Lung (tissue), 12 donors: ENCODE results near the gene ERBB4. TPM values are rescaled to one million over a fixed set of nuclear protein-coding genes. Genes with fewer than 3 reads are reported as not detected.
"Not testable (repeated sequence)": the region's sequence is repeated elsewhere in the genome, so short reads cannot be mapped to it uniquely, and the experiment has no call there.

Experiments
- ATAC-seq: fragments of 200-7000 bp; cut with Tn5 transposase; one replicate; pipeline ENCODE4 v1.9.1; 2020; ENCODE audit warnings: moderate number of reproducible peaks; ENCODE audit not compliant: insufficient read depth, low FRiP score
- DNase-seq, 3 donors: peaks; one replicate each; pipeline ENCODE4 v3.0.0-alpha.2; 2013 to 2017
- H3K27ac ChIP-seq, 2 donors: one replicate each; pipeline ENCODE4 v1.5.1; 2013; ENCODE audit warnings: mild to moderate bottlenecking in 2 of 2, moderate library complexity in 2 of 2, control low read depth in 1 of 2, inconsistent platforms in 1 of 2, low read depth in 1 of 2, low read length in 1 of 2
- H3K27me3 ChIP-seq, 3 donors: one replicate each; pipeline ENCODE4 v1.5.1; 2013; ENCODE audit warnings: low read length in 2 of 3; ENCODE audit not compliant: control insufficient read depth in 3 of 3, insufficient read depth in 3 of 3
- H3K36me3 ChIP-seq, 4 donors: one replicate each; pipeline ENCODE4 v1.5.1; 2013; ENCODE audit warnings: low read length in 4 of 4, mild to moderate bottlenecking in 1 of 4, moderate library complexity in 1 of 4; ENCODE audit not compliant: control insufficient read depth in 4 of 4, insufficient read depth in 4 of 4
- H3K4me1 ChIP-seq, 5 donors: one replicate each; pipeline ENCODE4 v1.5.1; 2013; ENCODE audit warnings: low read length in 5 of 5, mild to moderate bottlenecking in 2 of 5, moderate library complexity in 1 of 5; ENCODE audit not compliant: control insufficient read depth in 5 of 5, insufficient read depth in 5 of 5
- H3K4me3 ChIP-seq: one replicate; pipeline ENCODE4 v1.5.1; 2013; ENCODE audit warnings: mild to moderate bottlenecking, control low read depth, moderate library complexity
- H3K9ac ChIP-seq, 2 donors: one replicate each; pipeline ENCODE4 v1.5.1; 2013; ENCODE audit warnings: low read length in 2 of 2, control low read depth in 1 of 2; ENCODE audit not compliant: insufficient read depth in 1 of 2
- H3K9me3 ChIP-seq, 4 donors: one replicate each; pipeline ENCODE4 v1.5.1; 2013; ENCODE audit warnings: low read length in 3 of 4, mild to moderate bottlenecking in 1 of 4, moderate library complexity in 1 of 4; ENCODE audit not compliant: control insufficient read depth in 4 of 4, insufficient read depth in 3 of 4
- CTCF ChIP-seq: IDR thresholded peaks from 2 replicates; pipeline ENCODE4 v1.5.1; 2012; ENCODE audit warnings: mild to moderate bottlenecking; ENCODE audit errors: control extremely low read depth, extremely low read depth
- WGBS, 2 donors: extraction: QIAGEN DNeasy Blood & Tissue Kit; methylation state at CpG; one replicate each; pipeline ENCODE4 v1.1.7; 2013; 5-methylcytosine and 5-hydroxymethylcytosine counted together
- polyA plus RNA-seq, 2 donors: library from polyadenylated mRNA; stranded (reverse); fragments of 200-250 nt; gene quantifications; one replicate each; pipeline ENCODE4 v1.2.1, GENCODE V29; 2013
- total RNA-seq, 2 donors: library from RNA; depleted of rRNA in 1 of 2; stranded (reverse); fragments of >200 nt in 1 of 2; gene quantifications; one replicate each; pipeline ENCODE4 v1.2.1, GENCODE V29; 2014 to 2021
- donor health status: control.
- donor health status: control.
- donor health status: Bipolar disorder and iron deficiency.
- donor health status: healthy.
- donor health status: DM: yes; HTN: yes; CAD: no.

Gene ERBB4
- total and polyA plus RNA-seq, 4 donors, result 0.41 to 16.8 (median 5.3) TPM

- H3K4me1 ChIP-seq, result no peaks in the 10 kb centered on the region
- no peak for ATAC-seq
- H3K27me3 ChIP-seq, result no peaks in the 10 kb centered on the region
- no peak for TF ChIP-seq CTCF
- no peak overlapping the region for H3K9ac ChIP-seq
- H3K4me3 ChIP-seq, result no peak overlapping the region
- no peaks in the 10 kb centered on the region for H3K9me3 ChIP-seq
- 80 to 84% methylated on average over 1 of the region's 1 CpG for WGBS, 2 donors
- DNase-seq, result no peak
- H3K36me3 ChIP-seq, result no peaks in the 10 kb centered on the region
- no peak overlapping the region for H3K27ac ChIP-seq
Observed at GRCh38 chr2:212193056-212193455, 345.5 kb downstream of the ERBB4 start.

- DNase-seq, H3K9ac ChIP-seq, H3K27me3 ChIP-seq, H3K9me3 ChIP-seq, H3K4me3 ChIP-seq, ATAC-seq, H3K4me1 ChIP-seq, H3K36me3 ChIP-seq, H3K27ac ChIP-seq: not testable (repeated sequence)
- WGBS, 2 donors, result 78 to 81% methylated on average over 8 of the region's 8 CpGs
Observed at GRCh38 chr2:212191438-212191837, 347.2 kb downstream of the ERBB4 start.

- Histone ChIP-seq H3K4me3 (no peak overlapping the region), H3K36me3 (no peaks in the 10 kb centered on the region), H3K27ac (no peak overlapping the region), H3K9ac (no peak overlapping the region), H3K9me3 (no peaks in the 10 kb centered on the region), H3K27me3 (no peaks in the 10 kb centered on the region), H3K4me1 (no peaks in the 10 kb centered on the region)
- DNase-seq (no peak), ATAC-seq (no peak)
- TF ChIP-seq CTCF, result no peak
- 69 to 70% methylated on average over 3 of the region's 3 CpGs for WGBS, 2 donors
Observed at GRCh38 chr2:212186166-212186565, 352.4 kb downstream of the ERBB4 start.

GRCh38 chr2:212181646-212182045 is 357.0 kb downstream of the ERBB4 start:
- H3K27me3 ChIP-seq, result no peaks in the 10 kb centered on the region
- no peak overlapping the region for H3K27ac ChIP-seq
- H3K4me3 ChIP-seq, result no peak overlapping the region
- DNase-seq (peak in 1 of 3 donors; percentile 4), ATAC-seq (no peak)
- H3K9ac ChIP-seq, result no peak overlapping the region
- 24 to 35% methylated on average over 1 of the region's 1 CpG for WGBS, 2 donors
- H3K4me1 ChIP-seq, result no peaks in the 10 kb centered on the region
- no peak for TF ChIP-seq CTCF
- no peaks in the 10 kb centered on the region for H3K36me3 ChIP-seq
- H3K9me3 ChIP-seq, result no peaks in the 10 kb centered on the region
